SK-N-SH treated with all-trans-retinoic acid at 6 μM for 48 hours (cell line): ENCODE measurements around the gene MMADHC.

Experiments
- ARNTL ChIP-seq: fragments of 450-650 bp; formaldehyde crosslinking; IDR thresholded peaks from 2 replicates; pipeline ENCODE4 v1.5.0; 2020; ENCODE audit warnings: low read depth, mild to moderate bottlenecking, moderate library complexity, borderline replicate concordance
- CSDC2 ChIP-seq: fragments of 250-450 bp; sonication (Bioruptor Pico); IDR thresholded peaks from 2 replicates; pipeline ENCODE4 v1.5.0; 2020; ENCODE audit warnings: mild to moderate bottlenecking, moderate library complexity
- ISL1 ChIP-seq: fragments of 250-450 bp; sonication (Bioruptor Pico); IDR thresholded peaks from 2 replicates; pipeline ENCODE4 v2.1.2; 2022; ENCODE audit warnings: mild to moderate bottlenecking, moderate library complexity
- TCF4 ChIP-seq: fragments of 250-450 bp; sonication (Bioruptor Pico); IDR thresholded peaks from 2 replicates; pipeline ENCODE4 v1.8.0; 2021; ENCODE audit warnings: mild to moderate bottlenecking, moderate library complexity, borderline replicate concordance
- ZFP30 ChIP-seq: fragments of 450-650 bp; formaldehyde crosslinking; IDR thresholded peaks from 2 replicates; pipeline ENCODE4 v1.5.0; 2022; ENCODE audit warnings: mild to moderate bottlenecking, moderate library complexity
- ZNF70 ChIP-seq: fragments of 450-650 bp; formaldehyde crosslinking; IDR thresholded peaks from 2 replicates; pipeline ENCODE4 v1.5.0; 2020; ENCODE audit warnings: mild to moderate bottlenecking, moderate library complexity
- TF ChIP-seq, protein P1 (sequence below): fragments of 250-450 bp; sonication (Bioruptor Pico); IDR thresholded peaks from 2 replicates; pipeline ENCODE4 v1.5.1; 2021; ENCODE audit warnings: mild to moderate bottlenecking, moderate library complexity
- TF ChIP-seq, protein P2 (sequence below): fragments of 250-450 bp; sonication (Bioruptor Pico); IDR thresholded peaks from 2 replicates; pipeline ENCODE4 v1.5.0; 2020; ENCODE audit warnings: mild to moderate bottlenecking, moderate library complexity
- TF ChIP-seq, protein P3 (sequence below): fragments of 250-450 bp; sonication (Bioruptor Pico); IDR thresholded peaks from 2 replicates; pipeline ENCODE4 v1.8.0; 2020; ENCODE audit warnings: mild to moderate bottlenecking, moderate library complexity, borderline replicate concordance
- TF ChIP-seq, protein P4 (sequence below): fragments of 250-450 bp; sonication (Bioruptor Pico); IDR thresholded peaks from 2 replicates; pipeline ENCODE4 v1.8.0; 2021; ENCODE audit warnings: low read depth, mild to moderate bottlenecking, moderate library complexity, borderline replicate concordance

DNA sequence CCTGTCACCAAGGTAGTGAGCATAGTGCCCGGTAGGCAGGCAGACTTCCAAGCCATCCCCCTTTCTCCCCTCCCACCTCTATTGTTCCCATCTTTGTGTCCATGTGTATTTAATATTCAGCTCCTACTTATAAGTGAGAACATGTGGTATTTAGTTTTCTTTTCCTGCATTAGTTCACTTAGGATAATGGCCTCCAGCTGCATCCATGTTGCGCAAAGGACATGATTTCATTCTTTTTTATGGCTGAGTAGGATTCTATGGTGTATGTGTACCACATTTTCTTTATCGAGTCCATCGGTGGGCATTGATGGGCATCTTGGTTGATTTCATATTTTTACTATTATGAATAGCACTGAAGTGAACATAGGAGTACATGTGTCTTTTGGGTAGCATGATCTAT lies 35.3 kb downstream of the MMADHC start:
- TF ChIP-seq, protein P1, sequence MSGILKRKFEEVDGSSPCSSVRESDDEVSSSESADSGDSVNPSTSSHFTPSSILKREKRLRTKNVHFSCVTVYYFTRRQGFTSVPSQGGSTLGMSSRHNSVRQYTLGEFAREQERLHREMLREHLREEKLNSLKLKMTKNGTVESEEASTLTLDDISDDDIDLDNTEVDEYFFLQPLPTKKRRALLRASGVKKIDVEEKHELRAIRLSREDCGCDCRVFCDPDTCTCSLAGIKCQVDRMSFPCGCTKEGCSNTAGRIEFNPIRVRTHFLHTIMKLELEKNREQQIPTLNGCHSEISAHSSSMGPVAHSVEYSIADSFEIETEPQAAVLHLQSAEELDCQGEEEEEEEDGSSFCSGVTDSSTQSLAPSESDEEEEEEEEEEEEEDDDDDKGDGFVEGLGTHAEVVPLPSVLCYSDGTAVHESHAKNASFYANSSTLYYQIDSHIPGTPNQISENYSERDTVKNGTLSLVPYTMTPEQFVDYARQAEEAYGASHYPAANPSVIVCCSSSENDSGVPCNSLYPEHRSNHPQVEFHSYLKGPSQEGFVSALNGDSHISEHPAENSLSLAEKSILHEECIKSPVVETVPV (CRISPR knock-in tag) = no peak
- TF ChIP-seq, protein P2, sequence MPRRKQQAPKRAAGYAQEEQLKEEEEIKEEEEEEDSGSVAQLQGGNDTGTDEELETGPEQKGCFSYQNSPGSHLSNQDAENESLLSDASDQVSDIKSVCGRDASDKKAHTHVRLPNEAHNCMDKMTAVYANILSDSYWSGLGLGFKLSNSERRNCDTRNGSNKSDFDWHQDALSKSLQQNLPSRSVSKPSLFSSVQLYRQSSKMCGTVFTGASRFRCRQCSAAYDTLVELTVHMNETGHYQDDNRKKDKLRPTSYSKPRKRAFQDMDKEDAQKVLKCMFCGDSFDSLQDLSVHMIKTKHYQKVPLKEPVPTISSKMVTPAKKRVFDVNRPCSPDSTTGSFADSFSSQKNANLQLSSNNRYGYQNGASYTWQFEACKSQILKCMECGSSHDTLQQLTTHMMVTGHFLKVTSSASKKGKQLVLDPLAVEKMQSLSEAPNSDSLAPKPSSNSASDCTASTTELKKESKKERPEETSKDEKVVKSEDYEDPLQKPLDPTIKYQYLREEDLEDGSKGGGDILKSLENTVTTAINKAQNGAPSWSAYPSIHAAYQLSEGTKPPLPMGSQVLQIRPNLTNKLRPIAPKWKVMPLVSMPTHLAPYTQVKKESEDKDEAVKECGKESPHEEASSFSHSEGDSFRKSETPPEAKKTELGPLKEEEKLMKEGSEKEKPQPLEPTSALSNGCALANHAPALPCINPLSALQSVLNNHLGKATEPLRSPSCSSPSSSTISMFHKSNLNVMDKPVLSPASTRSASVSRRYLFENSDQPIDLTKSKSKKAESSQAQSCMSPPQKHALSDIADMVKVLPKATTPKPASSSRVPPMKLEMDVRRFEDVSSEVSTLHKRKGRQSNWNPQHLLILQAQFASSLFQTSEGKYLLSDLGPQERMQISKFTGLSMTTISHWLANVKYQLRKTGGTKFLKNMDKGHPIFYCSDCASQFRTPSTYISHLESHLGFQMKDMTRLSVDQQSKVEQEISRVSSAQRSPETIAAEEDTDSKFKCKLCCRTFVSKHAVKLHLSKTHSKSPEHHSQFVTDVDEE (CRISPR knock-in tag) = no peak
- TF ChIP-seq ISL1 (CRISPR knock-in tag) (no peak), TCF4 (CRISPR knock-in tag) (no peak), ZNF70 (CRISPR knock-in tag) (no peak), ARNTL (CRISPR knock-in tag) (no peak), CSDC2 (CRISPR knock-in tag) (no peak), ZFP30 (CRISPR knock-in tag) (no peak)
- TF ChIP-seq, protein P3, sequence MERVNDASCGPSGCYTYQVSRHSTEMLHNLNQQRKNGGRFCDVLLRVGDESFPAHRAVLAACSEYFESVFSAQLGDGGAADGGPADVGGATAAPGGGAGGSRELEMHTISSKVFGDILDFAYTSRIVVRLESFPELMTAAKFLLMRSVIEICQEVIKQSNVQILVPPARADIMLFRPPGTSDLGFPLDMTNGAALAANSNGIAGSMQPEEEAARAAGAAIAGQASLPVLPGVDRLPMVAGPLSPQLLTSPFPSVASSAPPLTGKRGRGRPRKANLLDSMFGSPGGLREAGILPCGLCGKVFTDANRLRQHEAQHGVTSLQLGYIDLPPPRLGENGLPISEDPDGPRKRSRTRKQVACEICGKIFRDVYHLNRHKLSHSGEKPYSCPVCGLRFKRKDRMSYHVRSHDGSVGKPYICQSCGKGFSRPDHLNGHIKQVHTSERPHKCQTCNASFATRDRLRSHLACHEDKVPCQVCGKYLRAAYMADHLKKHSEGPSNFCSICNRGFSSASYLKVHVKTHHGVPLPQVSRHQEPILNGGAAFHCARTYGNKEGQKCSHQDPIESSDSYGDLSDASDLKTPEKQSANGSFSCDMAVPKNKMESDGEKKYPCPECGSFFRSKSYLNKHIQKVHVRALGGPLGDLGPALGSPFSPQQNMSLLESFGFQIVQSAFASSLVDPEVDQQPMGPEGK (CRISPR knock-in tag) = no peak
- TF ChIP-seq, protein P4, sequence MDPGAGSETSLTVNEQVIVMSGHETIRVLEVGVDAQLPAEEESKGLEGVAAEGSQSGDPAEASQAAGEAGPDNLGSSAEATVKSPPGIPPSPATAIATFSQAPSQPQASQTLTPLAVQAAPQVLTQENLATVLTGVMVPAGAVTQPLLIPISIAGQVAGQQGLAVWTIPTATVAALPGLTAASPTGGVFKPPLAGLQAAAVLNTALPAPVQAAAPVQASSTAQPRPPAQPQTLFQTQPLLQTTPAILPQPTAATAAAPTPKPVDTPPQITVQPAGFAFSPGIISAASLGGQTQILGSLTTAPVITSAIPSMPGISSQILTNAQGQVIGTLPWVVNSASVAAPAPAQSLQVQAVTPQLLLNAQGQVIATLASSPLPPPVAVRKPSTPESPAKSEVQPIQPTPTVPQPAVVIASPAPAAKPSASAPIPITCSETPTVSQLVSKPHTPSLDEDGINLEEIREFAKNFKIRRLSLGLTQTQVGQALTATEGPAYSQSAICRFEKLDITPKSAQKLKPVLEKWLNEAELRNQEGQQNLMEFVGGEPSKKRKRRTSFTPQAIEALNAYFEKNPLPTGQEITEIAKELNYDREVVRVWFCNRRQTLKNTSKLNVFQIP (CRISPR knock-in tag) = no peak
